Fibroblast of lung (primary cell): ENCODE data around the gene SLAMF1. TPM values are rescaled to one million over a fixed set of nuclear protein-coding genes. Genes with fewer than 3 reads are reported as not detected.
"Not testable (repeated sequence)": the region's sequence is repeated elsewhere in the genome, so short reads cannot be mapped to it uniquely, and the experiment has no call there.

Experiments
- DNase-seq, 2 donors: peaks; one replicate each; pipeline versions ENCODE4 v3.0.0 to v3.0.0-alpha.2; 2010; ENCODE audit warnings: low read depth in 2 of 2
- H2AFZ ChIP-seq: 2 replicates; pipeline ENCODE4 v1.5.1; 2012; ENCODE audit warnings: low read length, control low read depth, inconsistent platforms
- H3K27ac ChIP-seq: 2 replicates; pipeline ENCODE4 v1.5.1; 2011; ENCODE audit warnings: low read length, control low read depth; ENCODE audit not compliant: insufficient read depth
- H3K27me3 ChIP-seq: 2 replicates; pipeline ENCODE4 v1.5.1; 2011; ENCODE audit warnings: mild to moderate bottlenecking, low read length; ENCODE audit not compliant: control insufficient read depth, insufficient read depth
- H3K36me3 ChIP-seq: 2 replicates; pipeline ENCODE4 v1.5.1; 2011; ENCODE audit warnings: low read length; ENCODE audit not compliant: control insufficient read depth, insufficient read depth
- H3K4me1 ChIP-seq: 2 replicates; pipeline ENCODE4 v1.5.1; 2011; ENCODE audit warnings: low read length; ENCODE audit not compliant: control insufficient read depth, insufficient read depth; ENCODE audit errors: extremely low read depth
- H3K4me2 ChIP-seq: 2 replicates; pipeline ENCODE4 v1.5.1; 2011; ENCODE audit warnings: low read length, control low read depth; ENCODE audit not compliant: insufficient read depth; ENCODE audit errors: extremely low read depth
- H3K4me3 ChIP-seq, 4 experiments: fragments of 200-600 bp in 1 of 4; sonication (generic) in 1 of 4; replicated peaks in 1 of 4; 2 replicates each; pipeline ENCODE4 v1.5.1; 2011 to 2016; ENCODE audit warnings: low read length in 4 of 4, low read depth in 3 of 4, mild to moderate bottlenecking in 3 of 4, control low read depth in 2 of 4, inconsistent platforms in 1 of 4, mixed read lengths in 1 of 4; ENCODE audit not compliant: insufficient read depth in 1 of 4; ENCODE audit errors: control extremely low read depth in 1 of 4
- H3K79me2 ChIP-seq: 2 replicates; pipeline ENCODE4 v1.5.1; 2012; ENCODE audit warnings: mild to moderate bottlenecking, low read length, inconsistent platforms; ENCODE audit not compliant: control insufficient read depth, insufficient read depth
- H3K9ac ChIP-seq: 2 replicates; pipeline ENCODE4 v1.5.1; 2011; ENCODE audit warnings: mild to moderate bottlenecking, low read length, control low read depth; ENCODE audit not compliant: insufficient read depth
- H3K9me3 ChIP-seq: 2 replicates; pipeline ENCODE4 v1.5.1; 2012; ENCODE audit warnings: low read depth, low read length; ENCODE audit not compliant: control insufficient read depth, insufficient read depth
- H4K20me1 ChIP-seq: 2 replicates; pipeline ENCODE4 v1.5.1; 2011; ENCODE audit warnings: low read length; ENCODE audit not compliant: control insufficient read depth, insufficient read depth; ENCODE audit errors: extremely low read depth
- CTCF ChIP-seq, 2 donors: IDR thresholded peaks in 1 of 2; conservative IDR thresholded peaks in 1 of 2; 1 replicate in 1 of 2; 2 replicates in 1 of 2; pipeline ENCODE4 v1.5.1; 2011 to 2012; ENCODE audit warnings: low read length in 2 of 2, control low read depth in 1 of 2, inconsistent platforms in 1 of 2, low read depth in 1 of 2, mild to moderate bottlenecking in 1 of 2
- EZH2 ChIP-seq: IDR thresholded peaks from 2 replicates; pipeline ENCODE4 v1.5.1; 2012; ENCODE audit warnings: low read length, control low read depth, mild to moderate bottlenecking; ENCODE audit errors: missing control alignments
- polyA plus RNA-seq, 2 donors: library from polyadenylated mRNA; depleted of rRNA in 1 of 2; stranded (reverse) in 1 of 2; unstranded in 1 of 2; fragments of >200 nt; gene quantifications; 2 replicates each; pipeline ENCODE4 v1.2.1, GENCODE V29; 2011 to 2012; ENCODE audit warnings: missing spikeins in 1 of 2
- total RNA-seq: library from RNA; depleted of rRNA; stranded (reverse); fragments of >200 nt; gene quantifications from 2 replicates; pipeline ENCODE4 v1.2.1, GENCODE V29; 2014

The SLAMF1 gene
- total and polyA plus RNA-seq, 2 donors (not counting 1 experiment from before 2014, with no cell fraction given), result not detected

- TF ChIP-seq EZH2, result no peak
- no peak for TF ChIP-seq CTCF (conservative IDR thresholded peaks at IDR 0.05 in 1 of 2, IDR thresholded peaks at IDR 0.05 in 1 of 2; ENCODE audit: low read depth in 1 of 2, low read length in 2 of 2)
- no peak overlapping the region for H2AFZ ChIP-seq
- no peak overlapping the region for H3K9ac ChIP-seq
- H3K4me3 ChIP-seq, result no peak overlapping the region
- no peaks in the 10 kb centered on the region for H3K4me1 ChIP-seq
- no peak overlapping the region for H3K4me2 ChIP-seq
- no peak overlapping the region for H3K27ac ChIP-seq
- H4K20me1 ChIP-seq, result no peaks in the 10 kb centered on the region
- no peaks in the 10 kb centered on the region for H3K9me3 ChIP-seq
- no peaks in the 10 kb centered on the region for H3K27me3 ChIP-seq
- H3K79me2 ChIP-seq, result no peaks in the 10 kb centered on the region
- DNase-seq, result no peak
- H3K36me3 ChIP-seq, result no peaks in the 10 kb centered on the region
These were observed 16.1 kb downstream of the SLAMF1 start for GRCh38 chr1:160630523-160631451.

GRCh38 chr1:160629286-160630210, 17.3 kb downstream of the SLAMF1 start:
- Histone ChIP-seq H3K4me2 (no peak overlapping the region), H3K4me3 (no peak overlapping the region), H4K20me1 (no peaks in the 10 kb centered on the region), H3K27ac (no peak overlapping the region), H3K4me1 (no peaks in the 10 kb centered on the region), H3K9me3 (no peaks in the 10 kb centered on the region), H3K36me3 (no peaks in the 10 kb centered on the region), H3K79me2 (no peaks in the 10 kb centered on the region), H3K9ac (no peak overlapping the region), H3K27me3 (no peaks in the 10 kb centered on the region), H2AFZ (no peak overlapping the region)
- TF ChIP-seq EZH2, result no peak
- no peak for TF ChIP-seq CTCF (conservative IDR thresholded peaks at IDR 0.05 in 1 of 2, IDR thresholded peaks at IDR 0.05 in 1 of 2; ENCODE audit: low read depth in 1 of 2, low read length in 2 of 2)
- no peak for DNase-seq

GRCh38 chr1:160628799-160629263, 18.0 kb downstream of the SLAMF1 start:
- Histone ChIP-seq H3K27me3 (no peaks in the 10 kb centered on the region), H3K4me2 (no peak overlapping the region), H2AFZ (no peak overlapping the region), H3K4me1 (no peaks in the 10 kb centered on the region), H3K9me3 (no peaks in the 10 kb centered on the region), H3K36me3 (no peaks in the 10 kb centered on the region), H3K79me2 (no peaks in the 10 kb centered on the region), H4K20me1 (no peaks in the 10 kb centered on the region), H3K4me3 (no peak overlapping the region), H3K9ac (no peak overlapping the region), H3K27ac (no peak overlapping the region)
- TF ChIP-seq CTCF (conservative IDR thresholded peaks at IDR 0.05 in 1 of 2, IDR thresholded peaks at IDR 0.05 in 1 of 2; ENCODE audit: low read depth in 1 of 2, low read length in 2 of 2) (no peak), EZH2 (no peak)
- no peak for DNase-seq

GRCh38 chr1:160627677-160628289, 19.1 kb downstream of the SLAMF1 start:
- H2AFZ ChIP-seq, DNase-seq, H3K4me2 ChIP-seq, H3K79me2 ChIP-seq, H3K27me3 ChIP-seq, H3K4me3 ChIP-seq, H3K4me1 ChIP-seq, H3K27ac ChIP-seq, H3K9ac ChIP-seq, H3K36me3 ChIP-seq, H3K9me3 ChIP-seq, H4K20me1 ChIP-seq: not testable (repeated sequence)
